ENCODE results near the gene NEURL2.
A peak's percentile ranks its signal among the peaks of the same experiment; 100 is the strongest.

NEURL2 gene

GRCh38 chr20:45913116-45913515 lies 22.1 kb upstream of the NEURL2 start:
- in situ Hi-C loops (cut with HindIII; ENCODE audit: low pct_unique_long_range_greater_than_20kb, low sequenced_read_pairs), result no loop called here
- no peak for TF ChIP-seq JUND (IDR thresholded peaks at IDR 0.05; ENCODE audit: low read depth)
- no peak for DNase-seq (ENCODE audit: low read depth in 1 of 2, low spot score in 1 of 2)

- TF ChIP-seq JUND (IDR thresholded peaks at IDR 0.05; ENCODE audit: low read depth), result no peak
- no peak for DNase-seq (ENCODE audit: low read depth in 1 of 2, low spot score in 1 of 2)
- in situ Hi-C loops (cut with HindIII; ENCODE audit: low pct_unique_long_range_greater_than_20kb, low sequenced_read_pairs), result no loop called here
Measured at GRCh38 chr20:45912344-45912682, 21.3 kb upstream of the NEURL2 start.

GRCh38 chr20:45911486-45912343 lies 20.7 kb upstream of the NEURL2 start, which contains the start of gene PLTP:
Gene PLTP, minus strand, starts transcription at chr20:45912155. Its CDS starts 703 bp downstream, at chr20:45911452.
- no peak for TF ChIP-seq JUND (IDR thresholded peaks at IDR 0.05; ENCODE audit: low read depth)
- DNase-seq (ENCODE audit: low read depth in 1 of 2, low spot score in 1 of 2), result no peak
- in situ Hi-C loops (cut with HindIII; ENCODE audit: low pct_unique_long_range_greater_than_20kb, low sequenced_read_pairs), result no loop called here

- in situ Hi-C loops (cut with HindIII; ENCODE audit: low pct_unique_long_range_greater_than_20kb, low sequenced_read_pairs), result no loop called here
- DNase-seq (ENCODE audit: low read depth in 1 of 2, low spot score in 1 of 2), result peak; percentile 78 to 100
- TF ChIP-seq JUND (IDR thresholded peaks at IDR 0.05; ENCODE audit: low read depth), result no peak
Measured at GRCh38 chr20:45910670-45911485, 19.9 kb upstream of the NEURL2 start.

- in situ Hi-C loops (cut with HindIII; ENCODE audit: low pct_unique_long_range_greater_than_20kb, low sequenced_read_pairs), result no loop called here
- DNase-seq (ENCODE audit: low read depth in 1 of 2, low spot score in 1 of 2), result no peak
- TF ChIP-seq JUND (IDR thresholded peaks at IDR 0.05; ENCODE audit: low read depth), result no peak
Measured at GRCh38 chr20:45909817-45910669, 19.0 kb upstream of the NEURL2 start.

- no peak for TF ChIP-seq JUND (IDR thresholded peaks at IDR 0.05; ENCODE audit: low read depth)
- no peak for DNase-seq (ENCODE audit: low read depth in 1 of 2, low spot score in 1 of 2)
- in situ Hi-C loops (cut with HindIII; ENCODE audit: low pct_unique_long_range_greater_than_20kb, low sequenced_read_pairs), result no loop called here
Measured at GRCh38 chr20:45909336-45909808, 18.4 kb upstream of the NEURL2 start.

- in situ Hi-C loops (cut with HindIII; ENCODE audit: low pct_unique_long_range_greater_than_20kb, low sequenced_read_pairs), result no loop called here
- TF ChIP-seq JUND (IDR thresholded peaks at IDR 0.05; ENCODE audit: low read depth), result no peak
- DNase-seq (ENCODE audit: low read depth in 1 of 2, low spot score in 1 of 2), result no peak
Measured at GRCh38 chr20:45908084-45908483, 17.1 kb upstream of the NEURL2 start.

GRCh38 chr20:45907219-45907948 lies 16.4 kb upstream of the NEURL2 start:
- TF ChIP-seq JUND (IDR thresholded peaks at IDR 0.05; ENCODE audit: low read depth), result no peak
- in situ Hi-C loops (cut with HindIII; ENCODE audit: low pct_unique_long_range_greater_than_20kb, low sequenced_read_pairs), result no loop called here
- no peak for DNase-seq (ENCODE audit: low read depth in 1 of 2, low spot score in 1 of 2)

- peak in 1 of 2 experiments; percentile 66 for DNase-seq (ENCODE audit: low read depth in 1 of 2, low spot score in 1 of 2)
- in situ Hi-C loops (cut with HindIII; ENCODE audit: low pct_unique_long_range_greater_than_20kb, low sequenced_read_pairs), result no loop called here
- no peak for TF ChIP-seq JUND (IDR thresholded peaks at IDR 0.05; ENCODE audit: low read depth)
Measured at GRCh38 chr20:45905505-45906079, 14.6 kb upstream of the NEURL2 start.

GRCh38 chr20:45904583-45905504 lies 13.8 kb upstream of the NEURL2 start:
- no peak for TF ChIP-seq JUND (IDR thresholded peaks at IDR 0.05; ENCODE audit: low read depth)
- DNase-seq (ENCODE audit: low read depth in 1 of 2, low spot score in 1 of 2), result no peak
- in situ Hi-C loops (cut with HindIII; ENCODE audit: low pct_unique_long_range_greater_than_20kb, low sequenced_read_pairs), result no loop called here

All from T47D (cell line).